HG03039 (cell line): ENCODE data around the gene TIPIN.
"Not testable (repeated sequence)": the region's sequence is repeated elsewhere in the genome, so short reads cannot be mapped to it uniquely, and the experiment has no call there.

Experiments used
- ATAC-seq: cut with Tn5 transposase; IDR thresholded peaks from one replicate; pipeline ENCODE4 v1.9.1; 2021; ENCODE audit warnings: mild to moderate bottlenecking, moderate library complexity; ENCODE audit not compliant: unreplicated experiment

The TIPIN gene, protein sequence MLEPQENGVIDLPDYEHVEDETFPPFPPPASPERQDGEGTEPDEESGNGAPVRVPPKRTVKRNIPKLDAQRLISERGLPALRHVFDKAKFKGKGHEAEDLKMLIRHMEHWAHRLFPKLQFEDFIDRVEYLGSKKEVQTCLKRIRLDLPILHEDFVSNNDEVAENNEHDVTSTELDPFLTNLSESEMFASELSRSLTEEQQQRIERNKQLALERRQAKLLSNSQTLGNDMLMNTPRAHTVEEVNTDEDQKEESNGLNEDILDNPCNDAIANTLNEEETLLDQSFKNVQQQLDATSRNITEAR

DNA sequence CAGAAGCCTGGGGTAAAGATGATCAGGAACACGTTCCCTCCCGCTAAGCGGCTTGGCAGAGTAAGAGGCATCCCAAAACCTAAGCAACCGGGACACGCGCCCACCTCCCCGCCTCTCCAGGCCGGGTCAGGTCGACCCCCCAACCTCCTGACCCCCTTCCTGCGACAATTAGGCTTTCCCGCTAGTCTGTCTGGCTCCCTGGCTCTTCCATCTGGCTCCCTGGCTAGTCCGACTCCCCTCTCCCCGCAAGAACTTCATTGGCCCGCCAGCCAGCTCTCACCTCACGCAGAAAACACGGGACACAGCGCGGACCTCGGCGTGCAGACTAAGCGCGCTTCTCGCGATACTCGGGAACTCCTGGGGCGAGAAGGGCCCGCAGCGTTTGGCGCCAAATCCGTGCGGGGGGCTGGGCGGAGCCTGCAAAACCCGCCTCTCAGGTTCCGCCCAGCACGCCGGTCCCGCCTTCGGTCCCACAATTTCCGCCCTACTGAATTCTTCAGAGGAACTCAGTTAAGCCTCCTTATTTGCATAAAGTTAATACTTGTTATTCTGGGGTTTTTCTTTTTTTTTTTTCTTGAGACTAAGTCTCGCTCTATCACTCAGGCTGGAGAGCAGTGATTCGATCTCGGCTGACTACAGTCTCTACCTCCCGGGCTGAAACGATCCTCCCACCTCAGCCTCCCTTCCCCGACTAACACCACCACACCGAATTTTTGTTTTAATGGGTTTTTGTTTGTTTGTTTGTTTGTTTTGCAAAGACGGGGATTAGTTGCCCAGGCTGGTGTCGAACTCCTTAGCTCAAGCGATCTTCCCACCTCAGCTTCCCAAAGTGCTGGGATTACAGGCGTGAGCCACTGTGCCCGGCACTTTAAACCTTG lies at the start of gene TIPIN:
TSS of gene TIPIN (minus strand) at position 327 of the 878 bp plus-strand sequence. CDS start 3,738 bp downstream, outside the sequence.
- ATAC-seq = peak; percentile 93

DNA sequence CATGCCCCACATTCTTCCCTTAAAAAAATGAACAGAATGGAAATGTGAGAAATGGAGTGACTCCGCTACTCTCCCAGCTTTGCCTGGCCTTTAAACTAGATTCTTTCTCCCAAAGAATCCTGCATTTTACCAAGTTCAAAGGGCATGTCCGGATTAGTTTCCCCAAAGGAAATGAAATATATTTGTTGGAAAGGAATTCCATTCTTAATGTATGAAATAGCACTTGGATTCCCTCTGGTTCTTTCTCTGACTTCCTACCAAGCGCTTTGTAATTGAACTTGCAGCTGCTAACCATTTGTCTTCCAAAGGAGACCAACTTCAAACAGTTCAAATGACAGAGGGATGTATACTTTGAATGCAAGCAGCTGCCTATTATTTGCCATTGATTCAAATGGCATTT lies 49.1 kb upstream of the TIPIN start:
- no peak for ATAC-seq

DNA sequence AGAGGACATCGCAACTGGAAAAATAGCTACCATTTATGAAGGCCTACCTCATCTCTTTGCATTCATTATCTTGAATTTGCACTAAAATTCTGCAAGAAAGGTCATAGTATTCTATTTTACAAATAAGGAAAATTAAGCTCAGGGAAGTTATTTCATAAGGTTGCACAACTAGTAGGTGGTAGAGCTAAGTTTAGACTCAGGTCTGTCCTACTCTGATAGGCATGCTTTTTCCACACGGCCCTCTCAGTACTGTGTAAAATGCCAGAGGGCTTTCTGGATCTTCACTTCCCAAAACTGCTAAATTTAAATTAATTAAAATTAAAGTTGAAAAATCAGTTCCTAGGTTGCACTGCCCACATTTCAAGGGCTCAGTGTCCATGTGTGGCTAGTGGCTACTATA lies 48.5 kb upstream of the TIPIN start:
- ATAC-seq = no peak

DNA sequence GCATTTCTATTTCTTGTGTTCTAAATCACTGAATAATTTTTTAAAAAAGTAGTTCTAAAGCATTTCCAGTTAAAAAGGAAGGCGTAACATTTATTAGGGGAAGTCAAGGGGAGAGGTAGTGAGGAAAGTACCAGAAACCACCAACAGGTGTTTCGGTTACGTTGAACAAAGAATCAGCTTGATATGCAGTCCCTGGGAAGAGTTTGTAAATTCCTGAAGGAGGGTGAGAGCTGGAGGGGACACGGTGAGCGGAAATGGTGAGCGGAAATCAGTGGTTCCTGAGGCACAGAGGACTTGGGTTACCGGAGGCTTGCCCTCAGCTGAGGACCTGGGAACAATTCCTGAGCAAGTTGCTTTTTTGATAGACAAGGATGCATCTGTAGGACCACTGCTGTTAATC lies 48.0 kb upstream of the TIPIN start:
- no peak for ATAC-seq

DNA sequence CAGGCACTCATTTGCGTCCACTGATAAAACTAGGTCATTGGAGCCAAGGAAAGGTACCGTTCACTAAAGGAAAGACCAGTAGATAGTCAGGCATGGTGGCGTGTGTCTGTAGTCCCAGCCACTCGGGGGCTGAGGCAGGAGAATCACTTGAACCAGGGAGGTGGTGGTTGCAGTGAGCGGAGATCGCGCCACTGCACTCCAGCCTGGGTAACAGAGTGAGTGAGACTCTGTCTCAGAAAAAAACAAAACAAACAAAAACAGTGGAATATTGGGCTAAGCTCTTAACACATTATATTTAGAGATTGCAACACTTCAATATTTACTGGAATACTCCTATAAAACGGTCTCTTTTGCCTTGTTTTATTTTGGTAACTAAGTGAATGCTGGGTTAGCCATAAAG lies 47.6 kb upstream of the TIPIN start:
- ATAC-seq = no peak

DNA sequence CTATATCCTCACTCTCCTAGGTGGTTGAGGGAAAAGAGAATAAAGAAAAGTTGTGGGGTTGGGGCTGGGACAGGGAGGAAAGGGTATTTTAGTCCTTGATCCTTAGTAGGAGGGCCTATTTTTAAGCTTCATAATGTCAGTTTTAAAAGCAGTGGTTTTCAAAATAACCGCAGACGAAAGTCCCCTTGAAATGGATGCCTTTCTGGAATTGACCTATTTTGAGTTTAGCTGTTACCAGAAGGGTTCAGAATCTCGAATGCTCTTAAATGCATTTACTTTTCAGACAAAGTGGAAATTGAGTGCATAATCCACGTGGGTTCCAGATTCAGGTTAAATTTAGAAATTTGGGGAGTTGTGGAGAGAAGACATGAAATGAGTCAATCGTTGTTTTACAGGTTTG lies 46.8 kb upstream of the TIPIN start:
- ATAC-seq = no peak

DNA sequence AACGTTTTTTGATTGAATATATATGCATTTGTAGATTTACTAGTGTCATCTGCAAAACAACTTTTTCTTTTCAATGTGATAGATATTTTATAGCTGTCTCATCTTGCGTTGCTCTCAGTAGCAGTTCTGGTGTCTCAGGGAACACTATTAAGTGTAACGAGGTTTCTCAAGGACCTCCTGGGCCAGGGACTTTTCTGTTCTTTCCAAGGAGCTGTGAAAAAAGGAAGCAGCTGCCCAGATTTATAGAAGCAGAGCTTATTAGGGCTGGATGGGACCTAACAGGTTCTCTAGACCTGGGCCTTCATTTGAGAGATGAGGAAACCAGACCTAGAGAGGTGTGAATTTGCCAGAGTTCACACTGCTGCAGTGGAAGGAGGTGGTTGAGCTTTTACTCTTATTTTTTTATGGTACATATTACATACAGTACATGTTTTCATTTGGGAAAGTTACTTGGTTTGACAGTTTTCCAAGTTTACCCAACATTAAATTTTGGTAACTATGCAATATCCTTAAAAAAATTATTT lies 46.3 kb upstream of the TIPIN start:
- ATAC-seq = no peak

DNA sequence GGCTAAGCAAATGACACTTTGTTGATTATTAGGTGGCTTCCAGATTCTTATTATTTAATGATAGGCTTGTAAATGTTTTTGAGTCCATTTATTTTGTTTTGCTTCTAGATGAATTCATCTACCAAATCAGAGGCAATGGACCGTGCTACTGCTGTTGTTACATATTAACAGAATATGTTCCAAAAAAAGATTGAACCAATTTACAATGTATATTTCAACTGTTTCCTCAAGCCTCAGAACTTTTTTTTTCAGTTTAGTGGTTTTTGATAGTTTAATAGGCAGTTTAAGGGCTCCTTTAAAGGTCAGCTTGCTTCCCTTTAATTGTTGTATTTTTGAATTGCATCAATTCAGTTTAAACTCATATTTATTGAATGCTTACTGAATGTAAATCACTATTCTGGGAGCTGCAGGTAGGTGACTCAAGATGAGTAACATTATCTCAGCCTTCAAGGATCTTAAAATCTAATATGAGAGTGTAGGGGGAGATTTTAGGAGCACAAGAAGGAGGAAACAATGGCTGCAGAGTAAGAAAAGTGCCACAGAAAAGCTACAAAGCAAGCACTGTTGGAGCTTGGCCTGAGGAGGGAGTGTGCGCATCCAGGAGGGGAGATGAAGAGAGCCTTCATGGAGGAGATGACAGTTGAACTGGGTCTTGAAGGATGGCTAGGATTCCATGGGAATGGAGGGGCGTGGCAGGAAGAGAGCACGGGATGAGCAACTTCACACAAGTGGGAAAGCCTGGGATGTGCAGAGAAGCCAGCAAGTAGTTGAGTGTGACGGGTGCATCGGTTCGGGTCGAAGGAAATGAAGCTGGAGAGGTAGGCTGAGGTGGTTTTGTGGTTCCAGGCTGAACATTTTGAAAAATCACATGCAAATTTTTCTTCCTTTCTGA lies 44.9 kb upstream of the TIPIN start:
- no peak for ATAC-seq

DNA sequence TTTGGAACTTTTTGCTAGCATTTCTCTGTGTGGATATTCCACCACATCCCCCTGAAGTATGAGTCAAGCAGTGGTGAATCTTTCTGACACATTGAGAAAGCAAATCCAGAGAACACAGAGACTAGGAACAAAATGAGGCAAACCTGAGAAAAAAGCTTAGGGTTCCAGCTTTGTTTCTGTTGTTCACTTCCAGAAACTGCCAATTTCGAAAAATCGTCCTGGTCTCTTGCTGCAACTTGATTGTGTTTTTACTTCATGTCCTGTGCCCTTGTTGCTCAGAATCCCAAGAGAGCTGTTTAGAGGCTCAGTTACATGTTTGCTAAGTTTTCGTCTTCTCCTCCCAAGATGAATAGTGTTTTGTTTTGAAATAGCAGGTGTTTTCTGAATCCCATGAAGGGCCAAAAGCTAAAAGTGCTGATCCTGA lies 43.9 kb upstream of the TIPIN start:
- ATAC-seq = no peak

DNA sequence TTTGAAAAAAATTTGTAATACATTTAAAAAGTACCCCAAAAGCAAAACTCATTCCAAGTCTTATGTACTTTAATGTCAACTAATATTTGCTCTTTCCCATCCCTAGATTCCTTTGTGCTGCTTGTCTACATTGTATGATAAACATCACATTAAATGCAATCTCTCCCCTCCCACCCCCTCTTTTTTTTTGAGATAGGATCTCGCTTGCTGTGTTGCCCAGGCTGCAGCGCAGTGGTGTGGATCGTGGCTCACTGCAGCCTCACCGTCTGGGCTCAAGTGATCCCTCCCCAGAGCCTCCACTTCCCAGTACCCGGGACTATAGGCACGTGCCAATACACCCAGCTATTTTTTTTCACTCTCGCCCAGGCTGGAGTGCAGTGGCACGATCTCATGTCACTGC lies 42.8 kb upstream of the TIPIN start:
- no peak for ATAC-seq

DNA sequence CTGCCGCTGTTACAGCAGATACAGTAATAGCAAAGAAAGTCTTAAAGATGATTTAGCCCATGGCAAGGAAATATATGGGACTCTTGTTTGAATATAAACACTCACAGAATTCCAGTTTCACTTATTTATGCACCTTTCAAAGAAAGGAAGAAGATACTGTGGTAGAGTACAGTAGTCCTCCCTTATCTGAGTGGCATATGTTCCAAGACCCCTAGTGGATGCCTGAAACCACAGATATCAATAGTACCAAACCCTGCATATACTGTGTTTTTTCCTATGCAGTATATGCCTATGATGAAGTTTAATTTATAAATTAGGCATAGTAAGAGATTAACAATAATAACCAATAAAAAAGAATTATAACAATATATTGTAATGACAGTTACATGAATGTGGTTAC lies 38.4 kb upstream of the TIPIN start:
- no peak for ATAC-seq

DNA sequence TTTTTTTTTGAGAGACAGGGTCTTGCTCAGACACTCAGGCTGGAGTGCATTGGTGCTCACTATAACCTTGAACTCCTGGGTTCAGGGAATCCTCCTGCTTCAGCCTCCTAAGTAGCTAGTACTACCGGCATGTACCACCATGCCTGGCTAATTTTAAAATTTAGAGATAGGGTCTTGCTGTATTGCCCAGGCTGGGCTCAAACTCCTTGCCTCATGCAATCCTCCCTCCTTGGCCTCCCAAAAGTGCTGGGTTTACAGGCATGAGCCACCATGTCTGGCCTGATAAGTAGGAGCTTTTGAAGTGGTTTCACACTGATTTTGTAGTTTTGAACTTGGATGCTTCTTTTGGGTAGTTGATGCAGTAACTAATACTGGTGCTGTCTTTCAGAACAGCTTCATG lies 38.0 kb upstream of the TIPIN start:
- no peak for ATAC-seq

DNA sequence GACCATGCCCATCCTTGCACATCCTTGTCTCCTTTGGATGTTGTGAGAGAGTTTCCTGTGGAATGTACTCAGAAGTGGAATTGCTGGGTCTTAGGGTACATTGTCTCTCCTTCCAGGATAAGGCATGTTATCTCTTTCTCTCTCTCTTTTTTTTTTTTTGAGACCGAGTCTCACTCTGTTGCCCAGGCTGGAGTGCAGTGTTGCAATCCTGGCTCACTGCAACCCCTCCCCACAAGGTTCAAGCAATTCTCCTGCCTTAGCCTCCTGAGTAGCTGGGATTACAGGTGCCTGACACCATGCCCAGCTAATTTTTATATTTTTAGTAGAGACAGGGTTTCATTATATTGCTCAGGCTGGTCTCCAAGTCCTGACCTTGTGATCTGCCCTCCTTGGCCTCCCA lies 36.6 kb upstream of the TIPIN start:
- not testable (repeated sequence) for ATAC-seq

DNA sequence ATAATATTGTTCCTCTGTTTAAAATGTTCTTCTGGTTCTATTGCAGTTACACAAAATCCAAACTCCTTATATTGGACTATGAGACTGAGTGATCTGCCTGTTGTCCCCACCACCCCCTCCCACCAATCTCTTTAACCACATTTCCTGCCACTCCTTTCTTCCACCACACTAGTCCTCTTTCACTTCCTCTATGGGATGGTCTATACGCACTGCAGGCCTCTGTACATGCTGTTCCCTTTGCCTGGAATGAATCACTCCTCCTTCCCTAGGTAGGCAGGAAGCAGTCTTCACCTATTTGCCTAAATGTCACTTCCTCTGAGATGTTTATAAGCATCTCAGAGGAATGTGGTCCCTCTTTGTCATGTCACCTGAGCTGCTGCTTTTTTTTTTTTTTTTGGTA lies 34.2 kb upstream of the TIPIN start:
- ATAC-seq = no peak

DNA sequence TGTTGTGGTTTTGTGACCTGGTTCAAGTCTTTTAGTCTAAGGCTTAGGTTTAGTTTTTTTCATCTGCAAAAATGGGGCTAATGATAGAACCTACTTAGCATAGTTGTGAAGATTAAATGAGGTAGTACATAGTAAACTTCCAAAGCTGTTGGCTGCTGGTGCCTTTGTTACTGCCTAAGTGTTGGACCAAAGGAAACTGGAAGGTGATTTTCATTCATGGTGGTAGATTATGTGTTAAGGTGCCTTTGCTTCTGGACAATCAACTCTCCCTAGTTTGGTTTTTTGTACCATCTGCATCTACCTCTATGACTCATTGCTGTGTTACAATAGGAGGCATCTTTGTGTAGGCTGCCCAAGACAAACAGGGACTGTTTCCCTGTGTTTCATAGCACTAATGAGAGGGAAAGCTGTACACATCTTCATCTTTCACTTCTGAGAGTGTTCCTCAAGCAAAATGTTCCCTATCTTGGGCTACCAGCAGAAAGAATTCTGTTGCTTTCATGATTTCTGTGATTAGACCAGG lies 33.4 kb upstream of the TIPIN start:
- no peak for ATAC-seq

DNA sequence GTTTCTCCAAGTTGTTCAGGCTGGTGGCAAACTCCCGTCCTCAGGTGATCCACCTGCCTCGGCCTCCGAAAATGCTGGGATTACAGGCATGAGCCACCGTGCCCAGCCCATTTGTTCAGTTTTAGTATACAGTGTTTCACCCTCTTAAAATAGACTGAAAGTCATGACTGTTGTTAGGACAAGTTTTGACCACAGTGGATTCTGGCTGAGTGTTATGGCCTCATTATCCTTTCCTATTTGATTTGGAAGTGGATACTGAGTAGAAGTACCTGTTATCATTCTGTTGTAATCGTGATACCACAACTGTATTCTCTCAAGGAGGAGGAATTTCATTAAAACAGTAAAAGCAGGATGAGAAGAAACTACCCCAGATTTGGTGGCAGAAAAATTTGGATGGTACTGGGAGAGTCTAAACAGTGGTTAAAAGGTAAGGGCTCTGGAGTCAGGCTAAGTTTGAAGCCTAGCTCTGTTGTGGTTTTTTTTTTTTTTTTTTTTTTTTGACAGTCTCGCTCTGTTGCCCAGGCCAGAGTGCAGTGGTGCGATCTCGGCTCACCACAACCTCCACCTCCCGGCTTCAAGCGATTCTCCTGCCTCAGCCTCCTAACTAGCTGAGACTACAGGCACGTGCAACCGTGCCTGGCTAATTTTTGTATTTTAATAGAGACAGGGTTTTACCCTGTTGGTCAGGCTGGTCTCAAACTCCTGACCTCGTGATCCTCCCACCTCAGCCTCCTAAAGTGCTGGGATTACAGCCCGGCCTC lies 32.8 kb upstream of the TIPIN start:
- no peak for ATAC-seq

DNA sequence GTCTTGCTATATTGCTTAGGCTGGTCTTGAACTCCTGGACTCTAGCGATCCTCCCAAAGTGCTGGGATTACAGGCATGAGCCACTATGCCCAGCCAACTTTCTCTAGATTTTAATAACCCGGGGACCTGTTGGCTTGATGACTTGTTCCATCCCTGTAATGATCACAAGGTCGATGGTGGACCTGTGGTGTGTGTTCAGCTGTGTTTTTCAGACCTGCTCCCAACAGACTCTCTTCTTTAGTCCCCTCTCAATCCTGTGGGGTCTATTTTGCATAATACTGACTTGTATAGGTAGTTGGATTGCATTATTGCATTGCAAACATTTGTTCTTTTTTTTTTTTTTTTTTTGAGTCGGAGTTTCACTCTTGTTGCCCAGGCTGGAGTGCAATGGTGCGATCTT lies 32.1 kb upstream of the TIPIN start:
- ATAC-seq = no peak

DNA sequence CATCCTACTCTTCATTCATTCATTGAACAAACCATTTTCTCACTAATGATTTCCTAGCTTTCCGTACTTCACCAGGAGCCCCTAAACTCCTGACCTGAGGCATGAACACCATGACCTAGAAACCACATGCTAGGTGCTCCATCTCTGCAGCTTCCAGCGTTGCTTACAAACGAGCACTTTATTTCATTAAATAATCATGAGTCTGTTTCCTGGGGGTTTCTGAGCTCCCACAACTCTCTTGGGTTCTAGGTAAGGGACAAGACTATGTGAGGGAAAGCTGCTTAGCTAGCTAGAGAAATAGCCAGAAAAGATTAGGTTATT lies 31.5 kb upstream of the TIPIN start:
- ATAC-seq = no peak

DNA sequence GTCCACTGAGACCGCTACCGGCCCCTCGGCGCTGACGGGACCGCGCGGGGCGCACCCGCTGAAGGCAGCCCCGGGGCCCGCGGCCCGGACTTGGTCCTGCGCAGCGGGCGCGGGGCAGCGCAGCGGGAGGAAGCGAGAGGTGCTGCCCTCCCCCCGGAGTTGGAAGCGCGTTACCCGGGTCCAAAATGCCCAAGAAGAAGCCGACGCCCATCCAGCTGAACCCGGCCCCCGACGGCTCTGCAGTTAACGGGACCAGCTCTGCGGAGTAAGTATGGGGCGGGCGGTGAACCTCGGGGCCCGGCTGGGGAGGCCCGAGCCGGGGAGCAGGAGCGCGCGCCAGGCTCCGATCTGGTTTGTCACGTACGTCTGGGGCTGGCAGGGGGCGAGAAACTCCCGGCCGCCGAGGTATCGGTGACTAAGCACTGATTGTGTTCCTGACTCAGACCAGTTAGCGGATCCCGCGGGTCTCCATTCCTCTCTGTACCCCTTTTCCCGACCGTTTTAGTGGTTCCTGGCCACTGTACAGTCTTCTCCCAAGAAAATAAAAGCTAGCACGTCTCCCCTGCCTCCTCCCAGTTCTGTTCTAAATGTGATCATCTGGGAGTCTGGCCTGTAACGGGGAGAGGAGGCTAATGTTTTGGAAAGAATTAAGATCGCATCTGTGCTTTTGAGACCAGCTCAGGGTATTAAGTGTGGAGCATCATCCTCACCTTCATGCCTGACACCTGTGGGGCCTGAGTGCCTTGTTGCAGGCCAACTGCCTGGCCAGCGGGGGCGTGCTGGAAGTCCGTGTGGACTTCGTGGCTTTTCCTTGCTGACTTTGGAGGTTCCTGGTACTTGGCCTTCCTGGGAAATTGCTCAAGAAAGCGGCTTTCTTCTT lies 30.9 kb upstream of the TIPIN start:
- peak; percentile 7 for ATAC-seq
